ENCODE results near the gene CHMP3. TPM values are rescaled to one million over a fixed set of nuclear protein-coding genes. Genes with fewer than 3 reads are reported as not detected.

Gene CHMP3
- total and polyA plus RNA-seq, 2 donors (not counting 1 experiment from before 2014, with no cell fraction given) = 17.5 to 72.5 TPM

- POLR2A ChIA-PET = no interaction called here
- Histone ChIP-seq H2AFZ (ENCODE audit: insufficient read depth, low read depth, low read length, poor library complexity, severe bottlenecking) (no peak overlapping the region), H3K27me3 (replicated peaks in 1 of 4; ENCODE audit: control extremely low read depth in 1 of 4, control insufficient read depth in 3 of 4, insufficient read depth in 4 of 4, low read length in 3 of 4) (no peaks in the 10 kb centered on the region), H4K20me1 (ENCODE audit: control insufficient read depth, insufficient read depth, low read length, poor library complexity, severe bottlenecking) (no peaks in the 10 kb centered on the region), H3K36me3 (replicated peaks in 1 of 2; ENCODE audit: control extremely low read depth in 1 of 2, control insufficient read depth in 1 of 2, extremely low read depth in 1 of 2, insufficient read depth in 2 of 2, low read length in 1 of 2) (no peaks in the 10 kb centered on the region), H3K4me3 (ENCODE audit: control extremely low read depth in 1 of 5, extremely low read depth in 1 of 5, insufficient read depth in 1 of 5, low read depth in 2 of 5, low read length in 4 of 5) (no peak overlapping the region), H3K9me3 (ENCODE audit: control extremely low read depth in 1 of 3, control insufficient read depth in 2 of 3, insufficient read depth in 1 of 3, low read length in 2 of 3) (no peaks in the 10 kb centered on the region), H3K4me2 (replicated peaks; ENCODE audit: low read depth, low read length, poor library complexity, severe bottlenecking) (no peak overlapping the region), H3K9ac (ENCODE audit: low read length) (no peak overlapping the region), H3K27ac (ENCODE audit: low read length in 2 of 2) (no peak overlapping the region), H3K79me2 (ENCODE audit: control insufficient read depth, insufficient read depth, low read length) (no peaks in the 10 kb centered on the region), H3K4me1 (ENCODE audit: control insufficient read depth in 2 of 2, insufficient read depth in 2 of 2, low read length in 2 of 2) (no peaks in the 10 kb centered on the region)
- TF ChIP-seq EZH2 (IDR thresholded peaks at IDR 0.05; ENCODE audit: borderline replicate concordance, insufficient read depth, low read depth, low read length, poor library complexity, severe bottlenecking) = no peak
- TF ChIP-seq, protein P1, sequence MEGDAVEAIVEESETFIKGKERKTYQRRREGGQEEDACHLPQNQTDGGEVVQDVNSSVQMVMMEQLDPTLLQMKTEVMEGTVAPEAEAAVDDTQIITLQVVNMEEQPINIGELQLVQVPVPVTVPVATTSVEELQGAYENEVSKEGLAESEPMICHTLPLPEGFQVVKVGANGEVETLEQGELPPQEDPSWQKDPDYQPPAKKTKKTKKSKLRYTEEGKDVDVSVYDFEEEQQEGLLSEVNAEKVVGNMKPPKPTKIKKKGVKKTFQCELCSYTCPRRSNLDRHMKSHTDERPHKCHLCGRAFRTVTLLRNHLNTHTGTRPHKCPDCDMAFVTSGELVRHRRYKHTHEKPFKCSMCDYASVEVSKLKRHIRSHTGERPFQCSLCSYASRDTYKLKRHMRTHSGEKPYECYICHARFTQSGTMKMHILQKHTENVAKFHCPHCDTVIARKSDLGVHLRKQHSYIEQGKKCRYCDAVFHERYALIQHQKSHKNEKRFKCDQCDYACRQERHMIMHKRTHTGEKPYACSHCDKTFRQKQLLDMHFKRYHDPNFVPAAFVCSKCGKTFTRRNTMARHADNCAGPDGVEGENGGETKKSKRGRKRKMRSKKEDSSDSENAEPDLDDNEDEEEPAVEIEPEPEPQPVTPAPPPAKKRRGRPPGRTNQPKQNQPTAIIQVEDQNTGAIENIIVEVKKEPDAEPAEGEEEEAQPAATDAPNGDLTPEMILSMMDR (IDR thresholded peaks at IDR 0.05) = no peak
- ATAC-seq (ENCODE audit: low read depth) = no peak
- no peaks in the 10 kb centered on the region for H3K4me1 Mint-ChIP-seq
- no CpG with 5 or more reads among the region's 2 CpGs for WGBS (ENCODE audit: insufficient coverage)
- H3K27ac Mint-ChIP-seq = no peak overlapping the region
- no peaks in the 10 kb centered on the region for H3K27me3 Mint-ChIP-seq
- H3K9me3 Mint-ChIP-seq (ENCODE audit: insufficient read depth) = no peaks in the 10 kb centered on the region
- intact Hi-C loops (cut with micrococcal nuclease) = no loop called here
- no peak overlapping the region for H3K4me3 Mint-ChIP-seq
- CTCF ChIA-PET = no interaction called here
- no peak for DNase-seq
Measured at GRCh38 chr2:86577817-86578456, 14.7 kb upstream of the CHMP3 start.

DNA sequence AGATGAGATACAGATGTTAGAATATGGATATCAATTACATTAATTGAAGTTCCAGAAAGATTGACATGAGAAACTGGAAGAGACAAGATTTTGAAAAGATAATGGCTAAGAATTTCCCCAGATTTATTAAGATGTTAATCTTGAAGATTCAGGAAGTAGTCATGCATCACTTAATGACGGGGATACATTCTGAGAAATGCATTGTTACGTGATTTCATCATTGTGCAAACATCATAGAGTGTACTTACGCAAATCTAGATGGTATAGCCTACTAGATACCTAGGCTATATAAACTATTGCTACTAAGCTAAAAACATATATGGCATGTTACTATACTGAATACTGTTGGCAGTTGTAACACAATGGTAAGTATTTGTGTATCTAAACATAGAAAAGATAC is 6.8 kb upstream of the CHMP3 start:
- H3K4me1 ChIP-seq (ENCODE audit: control insufficient read depth in 2 of 2, insufficient read depth in 2 of 2, low read length in 2 of 2) = no peaks in the 10 kb centered on the region
- ChIA-PET POLR2A (interaction anchor here (0.6 kb wide), 1 partner anchor 20 kb away, joined by 7 read pairs; no protein-coding TSS in a partner anchor), CTCF (no interaction called here)
- H3K79me2 ChIP-seq (ENCODE audit: control insufficient read depth, insufficient read depth, low read length) = no peaks in the 10 kb centered on the region
- no peak overlapping the region for H3K4me2 ChIP-seq (replicated peaks; ENCODE audit: low read depth, low read length, poor library complexity, severe bottlenecking)
- H3K36me3 ChIP-seq (replicated peaks in 1 of 2; ENCODE audit: control extremely low read depth in 1 of 2, control insufficient read depth in 1 of 2, extremely low read depth in 1 of 2, insufficient read depth in 2 of 2, low read length in 1 of 2) = no peaks in the 10 kb centered on the region
- ATAC-seq (ENCODE audit: low read depth) (no peak), DNase-seq (no peak)
- H2AFZ ChIP-seq (ENCODE audit: insufficient read depth, low read depth, low read length, poor library complexity, severe bottlenecking) = no peak overlapping the region
- WGBS (ENCODE audit: insufficient coverage) = no CpG with 5 or more reads among the region's 3 CpGs
- H3K9ac ChIP-seq (ENCODE audit: low read length) = no peak overlapping the region
- H4K20me1 ChIP-seq (ENCODE audit: control insufficient read depth, insufficient read depth, low read length, poor library complexity, severe bottlenecking) = no peaks in the 10 kb centered on the region
- Mint-ChIP-seq H3K27me3 (peaks cover 3% of the 10 kb centered on the region), H3K4me1 (no peaks in the 10 kb centered on the region), H3K9me3 (ENCODE audit: insufficient read depth) (no peaks in the 10 kb centered on the region), H3K27ac (no peak overlapping the region), H3K4me3 (no peak overlapping the region)
- TF ChIP-seq EZH2 (IDR thresholded peaks at IDR 0.05; ENCODE audit: borderline replicate concordance, insufficient read depth, low read depth, low read length, poor library complexity, severe bottlenecking) = no peak
- TF ChIP-seq, protein P1 (IDR thresholded peaks at IDR 0.05) = no peak
- H3K27me3 ChIP-seq (replicated peaks in 1 of 4; ENCODE audit: control extremely low read depth in 1 of 4, control insufficient read depth in 3 of 4, insufficient read depth in 4 of 4, low read length in 3 of 4) = no peaks in the 10 kb centered on the region
- H3K4me3 ChIP-seq (ENCODE audit: control extremely low read depth in 1 of 5, extremely low read depth in 1 of 5, insufficient read depth in 1 of 5, low read depth in 2 of 5, low read length in 4 of 5) = no peak overlapping the region
- intact Hi-C loops (cut with micrococcal nuclease) = no loop called here
- no peaks in the 10 kb centered on the region for H3K9me3 ChIP-seq (ENCODE audit: control extremely low read depth in 1 of 3, control insufficient read depth in 2 of 3, insufficient read depth in 1 of 3, low read length in 2 of 3)
- H3K27ac ChIP-seq (ENCODE audit: low read length in 2 of 2) = no peak overlapping the region

Measured in B cell (primary cell).